Activated CD8-positive, alpha-beta memory T cell treated with anti-CD3 and anti-CD28 coated beads for 24 hours (primary cell): ENCODE results near the gene UBE2G1.
A peak's percentile ranks its signal among the peaks of the same experiment; 100 is the strongest.
"Not testable (repeated sequence)": the region's sequence is repeated elsewhere in the genome, so short reads cannot be mapped to it uniquely, and the experiment has no call there.

Experiments used
- DNase-seq: peaks from one replicate; pipeline ENCODE4 v3.0.0-alpha.2; 2020

Gene UBE2G1, protein sequence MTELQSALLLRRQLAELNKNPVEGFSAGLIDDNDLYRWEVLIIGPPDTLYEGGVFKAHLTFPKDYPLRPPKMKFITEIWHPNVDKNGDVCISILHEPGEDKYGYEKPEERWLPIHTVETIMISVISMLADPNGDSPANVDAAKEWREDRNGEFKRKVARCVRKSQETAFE

DNA sequence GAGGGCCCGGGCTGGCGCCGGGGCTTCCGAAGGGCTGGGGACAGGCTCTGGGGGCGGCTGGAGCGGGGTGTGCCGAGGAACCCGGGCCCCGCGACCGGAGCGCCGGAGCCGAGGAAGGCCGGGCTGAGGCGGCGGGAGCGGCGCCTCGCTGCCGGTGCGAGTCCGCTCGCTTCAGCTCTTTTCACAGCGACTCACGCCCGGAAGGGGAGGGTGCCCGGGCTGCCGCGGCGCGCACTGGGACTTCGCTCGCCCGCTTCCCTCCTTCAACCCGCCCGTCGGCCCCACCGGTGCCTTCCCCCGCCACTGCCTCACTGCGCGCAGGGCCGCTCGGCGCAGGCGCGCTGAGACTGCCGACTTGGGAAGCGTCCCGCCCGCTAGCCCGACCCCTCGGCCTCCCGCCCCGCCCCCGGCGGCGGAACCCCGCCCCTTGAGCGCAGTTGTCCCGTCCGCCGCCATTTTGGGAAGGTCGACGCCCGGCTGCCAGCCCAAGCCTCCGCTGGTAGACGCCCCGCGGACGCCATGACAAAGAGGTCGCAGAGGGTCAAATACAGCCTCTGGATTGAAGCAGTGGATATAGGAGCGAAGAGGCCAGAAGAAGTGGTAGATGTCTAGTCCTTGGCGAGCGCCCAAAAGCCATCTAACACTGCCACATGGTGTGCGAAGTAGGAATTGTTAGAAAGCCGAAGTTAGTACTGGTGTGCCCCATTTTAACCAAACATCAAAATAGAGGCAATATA is at the start of gene UBE2G1:
TSS of gene UBE2G1 (minus strand) at position 349 of the 737 bp plus-strand sequence. CDS start 359 bp downstream, outside the sequence.
- DNase-seq = peak; percentile 100

DNA sequence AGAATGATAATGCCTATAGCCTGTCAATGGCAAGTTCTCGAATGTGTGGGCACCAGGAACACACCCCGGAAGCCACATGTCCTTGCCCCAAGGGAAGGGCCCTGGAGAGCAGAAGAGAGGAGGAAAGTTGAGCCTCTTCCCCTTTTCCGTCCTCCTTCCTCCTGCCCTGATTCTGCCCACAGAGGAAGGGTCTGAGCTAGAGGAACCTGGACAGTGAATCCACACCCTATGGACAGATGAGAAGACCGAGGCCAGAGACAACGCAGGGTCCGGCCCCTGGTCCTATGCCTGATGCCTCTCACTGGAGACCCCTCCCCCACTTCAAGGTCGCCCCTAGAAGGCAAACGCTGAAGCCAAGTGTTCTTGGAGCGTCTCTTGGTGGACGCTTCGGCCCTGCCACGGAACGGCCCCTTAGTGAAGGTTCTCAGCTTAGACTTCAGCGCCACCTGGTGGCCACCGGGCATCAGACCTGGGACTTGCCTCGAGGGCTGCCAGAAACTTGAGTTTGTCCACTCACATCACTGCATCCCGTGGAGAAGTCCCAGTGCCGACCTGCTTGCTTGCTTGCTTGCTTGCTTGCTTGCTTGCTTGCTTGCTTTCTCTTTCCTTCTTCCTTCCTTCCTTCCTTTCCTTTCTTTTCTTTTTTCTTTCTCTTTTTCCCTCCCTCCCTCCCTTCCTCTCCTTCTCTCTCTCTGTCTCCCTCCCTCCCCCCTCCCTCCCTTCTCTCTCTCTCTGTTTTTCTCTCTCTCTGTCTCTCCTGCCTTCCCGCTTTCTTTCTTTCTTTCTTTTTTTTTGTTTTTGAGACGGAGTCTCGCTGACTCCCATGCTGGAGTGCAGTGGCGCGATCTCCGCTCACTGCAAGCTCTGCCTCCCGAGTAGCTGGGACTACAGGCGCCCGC is 46.7 kb upstream of the UBE2G1 start:
- DNase-seq = peak; percentile 98

DNA sequence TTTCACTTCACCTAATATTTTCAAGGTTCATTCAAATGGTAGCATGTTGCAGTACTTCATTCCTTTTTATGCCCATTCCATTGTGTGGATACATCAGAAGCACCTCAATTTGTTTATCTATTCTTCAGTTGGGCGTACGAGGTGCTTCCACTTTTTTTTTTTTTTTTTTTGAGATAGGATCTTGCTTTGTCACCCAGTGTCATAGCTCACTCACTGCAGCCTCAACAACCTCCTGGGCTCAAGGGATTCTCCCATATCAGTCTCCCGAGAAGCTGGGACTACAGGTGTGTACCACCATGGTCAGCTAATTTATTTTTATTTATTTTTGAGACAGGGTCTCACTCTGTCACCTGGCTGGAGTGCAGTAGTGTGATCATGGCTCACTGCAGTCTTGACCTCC is 44.7 kb upstream of the UBE2G1 start:
- DNase-seq = no peak

DNA sequence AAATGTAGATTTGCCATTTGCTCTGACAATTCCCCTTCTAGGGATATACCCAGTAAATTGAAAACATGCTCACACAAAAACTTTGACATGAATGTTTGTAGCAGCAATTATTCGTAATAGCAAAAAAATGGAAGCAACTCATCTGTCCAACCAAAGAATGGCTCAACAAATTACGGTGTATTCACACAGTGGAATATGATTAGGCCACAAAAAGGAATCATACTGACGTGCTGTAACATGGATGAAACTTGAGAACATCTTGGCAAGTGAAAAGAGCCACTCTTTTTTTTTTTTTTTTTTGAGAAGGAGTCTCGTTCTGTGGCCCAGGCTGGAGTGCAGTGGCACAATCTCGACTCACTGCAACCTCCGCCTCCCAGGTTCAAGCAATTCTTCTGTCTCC is 43.2 kb upstream of the UBE2G1 start:
- no peak for DNase-seq

DNA sequence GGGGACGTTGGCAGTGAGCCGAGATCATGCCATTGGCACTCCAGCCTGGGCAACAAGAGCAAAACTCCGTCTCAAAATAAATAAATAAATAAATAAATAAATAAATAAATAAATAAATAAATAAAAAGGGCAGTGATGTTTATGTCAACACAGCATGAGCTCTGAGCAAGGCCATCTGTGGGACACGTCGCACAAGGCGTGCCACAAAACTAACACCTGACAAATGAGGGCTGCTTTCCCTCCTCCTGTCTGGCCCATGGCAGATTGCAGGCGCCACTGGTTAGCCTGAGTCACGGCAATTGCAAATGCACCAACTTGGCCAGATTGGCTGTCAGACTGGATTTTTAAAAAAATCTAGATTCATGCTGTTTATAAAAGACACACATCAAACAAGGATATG is 41.4 kb upstream of the UBE2G1 start:
- no peak for DNase-seq

DNA sequence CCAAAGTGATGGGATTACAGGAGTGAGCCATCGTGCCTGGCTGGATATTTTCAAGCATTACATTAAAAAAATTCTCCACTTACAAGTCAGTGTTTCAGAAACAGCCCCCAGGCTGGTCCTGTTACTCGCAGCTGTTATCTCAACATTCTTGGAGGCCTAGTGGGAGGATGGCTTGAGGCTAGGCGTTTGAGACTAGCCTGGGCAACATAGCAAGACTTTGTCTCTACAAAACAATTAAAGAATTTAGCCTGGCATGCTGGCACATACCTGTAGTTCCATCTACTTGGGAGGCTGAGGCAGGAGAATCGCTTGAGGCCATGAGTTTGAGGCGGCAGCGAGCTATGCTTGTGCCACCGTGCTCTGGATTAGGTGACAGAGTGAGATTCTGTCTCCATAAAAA is 40.7 kb upstream of the UBE2G1 start:
- no peak for DNase-seq

DNA sequence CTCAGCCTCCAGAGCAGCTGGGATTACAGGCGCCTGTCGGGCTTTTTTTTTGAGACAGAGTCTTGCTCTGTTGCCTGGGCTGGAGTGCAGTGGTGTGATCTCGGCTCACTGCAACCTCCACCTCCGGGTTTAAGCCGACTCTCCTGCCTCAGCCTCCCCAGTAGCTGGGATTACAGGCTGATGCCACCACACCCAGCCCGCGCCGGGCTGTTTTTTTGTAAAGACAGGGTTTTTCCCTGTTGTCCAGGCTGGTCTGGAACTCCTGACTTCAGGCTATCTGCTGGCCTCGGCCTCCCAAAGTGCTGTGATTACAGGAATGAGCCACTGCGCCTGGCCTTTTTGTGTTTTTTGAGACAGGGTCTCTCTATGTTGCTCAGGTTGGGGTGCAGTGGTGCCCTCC is 39.9 kb upstream of the UBE2G1 start:
- DNase-seq = no peak

DNA sequence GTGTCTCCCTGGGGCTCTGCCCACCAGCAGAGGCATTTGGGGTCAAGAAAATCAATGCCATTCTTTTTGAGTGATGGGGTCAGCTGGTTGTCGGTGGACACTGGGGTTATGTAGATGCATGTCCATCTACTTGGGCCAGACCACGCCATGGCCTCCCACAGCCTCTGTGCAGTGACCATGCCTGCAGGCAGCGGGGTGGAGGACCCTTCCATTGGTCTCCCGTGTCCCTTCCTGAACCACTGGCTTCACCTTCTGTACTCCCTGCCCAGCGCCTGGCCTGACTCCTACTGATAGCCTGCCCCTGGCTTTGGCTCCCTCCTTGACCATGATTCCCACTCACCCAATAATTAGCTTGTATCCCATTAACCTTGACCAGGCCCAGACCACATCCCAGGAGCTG is 39.2 kb upstream of the UBE2G1 start:
- no peak for DNase-seq

DNA sequence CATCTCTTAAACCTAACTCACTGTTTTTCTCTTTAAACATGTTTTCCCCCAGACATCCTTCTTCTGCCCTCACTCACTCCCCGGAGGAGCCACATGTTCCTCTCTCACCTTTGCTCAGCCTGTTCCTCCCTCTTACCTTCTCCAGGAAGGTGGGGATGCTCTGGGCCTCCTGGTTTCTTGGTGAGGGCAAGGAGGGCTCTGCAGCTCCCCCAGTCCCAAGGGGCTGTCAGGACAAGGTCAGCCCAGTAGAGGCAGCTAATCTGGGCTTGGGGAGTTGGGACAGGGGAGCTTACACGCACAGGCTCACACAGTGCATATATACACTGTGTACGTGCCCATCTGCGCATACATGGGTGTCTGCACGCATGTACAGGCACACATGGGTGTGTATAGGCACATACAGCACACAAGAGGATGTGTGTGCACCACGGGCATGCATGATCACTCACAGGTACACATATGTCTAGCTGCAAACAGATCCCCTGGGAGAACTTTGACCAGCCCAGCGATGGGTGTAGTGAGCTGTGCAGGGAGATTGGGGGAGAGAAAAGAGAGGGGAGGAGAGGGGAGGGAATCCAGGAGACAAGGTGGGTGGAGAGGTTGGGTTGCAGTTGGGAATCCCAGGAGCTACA is 38.7 kb upstream of the UBE2G1 start:
- no peak for DNase-seq

DNA sequence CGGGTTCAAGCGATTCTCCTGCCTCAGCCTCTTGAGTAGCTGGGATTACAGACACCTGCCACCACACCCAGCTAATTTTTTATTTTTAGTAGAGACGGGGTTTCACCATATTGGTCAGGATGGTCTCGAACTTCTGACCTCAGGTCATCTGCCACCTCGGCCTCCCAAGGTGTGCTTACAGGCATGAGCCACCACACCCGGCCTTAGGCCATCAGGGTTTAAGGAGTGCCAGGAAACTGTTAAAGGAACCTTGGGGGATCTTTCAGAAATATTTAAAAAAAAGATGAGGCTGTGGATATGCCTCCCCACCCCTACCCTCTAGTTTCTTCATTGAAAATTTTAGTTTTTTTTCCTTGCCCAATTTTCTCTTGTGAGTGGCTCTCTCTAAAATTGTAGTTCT is 31.4 kb upstream of the UBE2G1 start:
- DNase-seq = no peak

DNA sequence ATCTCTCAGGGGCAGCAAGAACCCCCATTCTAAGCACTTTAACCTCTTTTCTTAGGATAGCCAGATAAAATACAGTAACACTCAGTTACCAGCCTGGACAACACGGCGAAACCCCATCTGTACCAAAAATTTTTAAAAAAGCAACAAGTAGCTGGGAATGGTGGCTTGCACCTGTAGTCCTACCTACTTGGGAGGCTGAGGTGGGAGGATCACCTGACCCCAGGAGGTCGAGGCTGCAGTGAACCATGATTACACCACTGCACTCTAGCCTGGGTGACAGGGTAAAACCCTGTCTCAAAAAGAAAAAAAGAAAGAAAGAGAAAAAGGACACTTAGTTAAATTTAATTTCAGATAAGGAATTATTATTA is 28.6 kb upstream of the UBE2G1 start:
- DNase-seq = no peak

DNA sequence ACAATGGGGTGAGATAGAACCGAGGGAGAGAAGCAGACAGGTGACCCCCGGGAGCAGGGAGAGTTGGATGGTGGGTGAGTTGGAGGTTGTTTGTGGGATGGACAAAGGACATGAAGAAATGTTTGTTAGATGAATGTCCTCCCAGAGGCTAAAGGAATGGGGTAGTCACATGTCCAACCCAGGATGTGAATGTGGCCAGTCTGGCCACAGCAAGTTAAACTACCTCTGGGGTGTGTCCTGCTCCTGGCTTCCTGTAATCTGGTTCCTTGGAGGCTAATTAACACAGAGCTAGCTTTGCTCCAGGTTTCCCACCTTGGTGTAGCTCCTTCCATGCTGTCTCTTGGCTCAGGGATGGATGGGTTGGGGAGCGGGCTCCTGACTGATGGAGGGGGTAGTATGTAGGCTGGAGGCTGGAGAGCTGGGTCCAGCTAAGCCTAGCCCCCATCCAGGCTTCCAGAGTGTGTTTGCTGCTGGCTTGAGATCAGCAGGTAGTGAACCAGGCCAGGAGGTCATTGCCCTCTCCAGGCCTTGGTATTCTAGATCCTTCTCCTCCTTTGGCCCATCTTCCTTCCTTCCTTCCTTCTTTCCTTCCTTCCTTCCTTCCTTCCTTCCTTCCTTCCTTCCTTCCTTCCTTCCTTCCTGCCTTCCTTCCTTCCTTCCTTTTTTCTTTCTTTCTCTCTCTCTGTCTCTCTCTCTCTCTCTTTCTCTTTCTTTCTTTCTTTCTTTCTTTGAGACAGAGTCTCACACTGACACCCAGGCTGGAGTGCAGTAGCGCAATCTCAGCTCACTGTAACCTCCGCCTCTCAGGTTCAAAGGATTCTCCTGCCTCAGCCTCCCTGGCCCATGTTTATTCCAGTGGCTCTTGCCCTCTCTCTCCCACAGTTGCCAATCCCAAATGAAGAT is 28.0 kb upstream of the UBE2G1 start:
- DNase-seq = no peak

DNA sequence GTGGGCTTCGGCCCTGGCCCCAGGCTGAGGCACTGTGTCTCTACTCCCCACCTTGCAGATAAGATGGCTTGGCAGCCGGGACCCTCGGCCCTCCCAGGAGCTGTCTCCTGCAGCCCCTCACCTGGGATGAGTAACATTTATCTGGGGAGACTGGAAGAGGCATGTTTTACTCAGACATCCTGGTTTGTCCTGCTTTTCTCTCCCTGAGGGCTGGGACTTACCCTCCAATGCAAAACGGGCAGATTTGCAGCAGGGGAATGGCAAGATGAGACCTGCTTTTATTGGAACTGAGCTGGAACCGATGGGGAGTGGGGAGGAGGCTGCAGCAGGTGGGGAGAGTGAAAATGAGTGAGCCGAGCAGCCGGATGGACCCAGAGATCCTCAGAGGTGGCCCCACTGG is 27.3 kb upstream of the UBE2G1 start:
- DNase-seq = no peak

DNA sequence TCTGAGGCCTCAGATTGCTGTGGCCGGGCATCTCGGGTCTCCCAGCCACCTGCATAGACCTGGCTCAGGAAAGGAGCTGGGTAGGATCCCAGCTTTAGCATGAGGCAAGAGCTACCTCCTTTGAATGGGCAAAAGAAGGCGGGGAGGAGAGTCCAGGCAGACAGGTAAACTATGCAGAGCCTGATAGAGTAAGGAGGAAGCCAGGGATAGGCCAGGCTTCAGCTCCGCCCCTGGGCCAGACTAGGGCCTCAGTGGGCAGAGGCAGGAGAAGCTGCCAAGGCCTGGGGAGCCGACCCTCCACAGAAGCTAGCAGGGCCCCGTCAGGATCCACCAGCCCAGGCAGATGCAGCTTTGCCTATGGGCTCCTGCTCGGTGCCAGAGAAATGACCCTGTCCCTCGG is 22.6 kb upstream of the UBE2G1 start:
- DNase-seq = no peak

DNA sequence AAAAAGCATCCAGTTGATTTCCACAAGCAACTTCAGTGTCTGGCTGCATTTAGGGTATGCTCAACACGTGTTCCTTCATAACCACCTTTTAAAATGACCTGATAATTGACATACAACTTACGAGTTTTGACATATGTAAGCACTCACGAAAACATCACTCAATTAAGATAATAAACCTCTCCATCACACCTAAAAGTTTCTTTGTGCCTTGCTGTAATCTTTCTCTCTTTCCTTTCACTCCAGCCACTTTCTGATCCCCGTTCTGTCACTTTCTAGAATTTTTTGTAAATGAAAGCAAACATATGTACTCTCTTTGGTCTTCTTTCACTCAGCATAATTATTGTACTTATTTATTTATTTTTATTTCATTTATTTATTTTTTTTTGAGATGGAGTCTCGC is 20.7 kb upstream of the UBE2G1 start:
- no peak for DNase-seq

DNA sequence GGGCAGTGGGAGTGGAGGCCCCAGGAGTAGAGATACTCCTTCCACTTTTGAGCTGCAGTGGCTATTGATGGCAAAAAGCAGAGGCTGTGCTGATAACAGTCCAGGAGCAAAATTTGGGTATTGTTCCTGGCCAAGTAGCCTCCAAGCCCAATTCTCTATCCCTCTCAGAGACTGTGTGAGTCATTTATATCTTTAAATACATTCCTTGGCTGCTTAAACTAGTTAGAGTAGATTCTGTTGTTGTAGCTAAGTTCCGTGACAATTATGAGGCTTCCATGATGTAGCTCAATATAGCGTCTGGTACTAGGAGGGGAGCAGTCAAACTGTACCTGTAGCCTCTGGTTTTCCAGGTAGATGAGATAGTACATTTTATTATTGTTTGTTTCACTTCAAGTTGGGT is 19.9 kb upstream of the UBE2G1 start:
- no peak for DNase-seq

DNA sequence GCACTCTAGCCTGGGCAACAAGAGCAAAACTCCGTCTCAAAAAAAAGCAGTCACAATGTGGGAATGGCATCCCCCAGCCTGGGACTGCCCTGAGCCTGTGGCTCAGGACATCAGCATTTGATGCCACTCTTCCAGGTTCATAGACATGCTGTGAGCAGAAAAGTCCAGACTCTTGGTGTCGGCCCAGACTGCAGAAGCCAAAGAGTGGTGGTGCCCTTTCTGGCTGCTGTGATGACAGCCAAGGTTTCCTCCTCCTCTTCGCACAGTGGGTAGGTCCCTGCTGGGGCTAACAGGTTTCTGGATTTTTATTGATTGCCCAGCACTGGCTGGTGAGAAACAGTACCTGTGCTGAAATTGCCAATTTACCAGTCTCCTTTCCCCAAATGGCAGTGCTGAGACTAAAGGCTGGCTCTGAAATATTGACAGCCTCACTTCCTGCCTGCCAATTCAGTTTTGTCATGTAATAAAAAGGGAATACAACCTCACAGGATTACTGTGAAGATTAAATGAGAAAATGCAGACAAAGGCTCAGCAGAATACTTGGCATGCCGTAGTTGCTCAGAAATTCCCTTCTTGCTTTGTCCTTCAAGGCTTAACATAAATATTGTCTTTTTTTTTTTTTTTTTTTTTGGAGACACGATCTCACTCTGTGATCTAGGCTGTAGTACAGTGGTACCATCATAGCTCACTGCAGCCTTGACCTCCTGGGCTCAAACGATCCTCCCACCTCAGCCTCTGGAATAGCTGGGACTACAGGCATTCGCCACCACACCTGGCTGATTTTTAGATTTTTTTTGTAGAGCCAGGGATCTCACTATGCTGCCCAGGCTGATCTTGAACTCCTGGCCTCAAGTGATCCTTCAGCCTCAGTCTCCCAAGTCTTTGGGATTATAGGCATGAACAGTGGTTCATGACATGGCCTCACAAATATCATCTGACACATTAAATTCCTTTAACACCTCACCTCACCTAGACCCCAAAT is 15.5 kb upstream of the UBE2G1 start:
- no peak for DNase-seq

DNA sequence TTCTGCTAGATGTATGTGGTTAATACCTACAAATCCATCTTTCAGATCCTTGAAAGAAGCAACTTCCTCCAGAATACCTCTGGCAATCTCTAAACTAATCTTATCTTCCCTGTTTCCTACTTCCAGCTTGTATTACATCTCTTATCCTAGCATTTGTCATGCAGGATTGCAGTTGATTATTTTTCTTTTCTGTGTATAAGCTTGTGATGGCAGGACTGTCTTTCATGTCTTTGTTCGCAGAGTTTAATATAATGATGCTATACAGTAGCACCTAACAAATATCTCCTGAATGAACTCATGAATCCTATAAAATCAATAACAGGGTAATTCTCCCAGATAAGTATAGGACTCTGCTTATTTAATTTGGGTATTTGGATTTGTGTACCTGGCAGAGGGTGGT is 12.2 kb upstream of the UBE2G1 start:
- no peak for DNase-seq

DNA sequence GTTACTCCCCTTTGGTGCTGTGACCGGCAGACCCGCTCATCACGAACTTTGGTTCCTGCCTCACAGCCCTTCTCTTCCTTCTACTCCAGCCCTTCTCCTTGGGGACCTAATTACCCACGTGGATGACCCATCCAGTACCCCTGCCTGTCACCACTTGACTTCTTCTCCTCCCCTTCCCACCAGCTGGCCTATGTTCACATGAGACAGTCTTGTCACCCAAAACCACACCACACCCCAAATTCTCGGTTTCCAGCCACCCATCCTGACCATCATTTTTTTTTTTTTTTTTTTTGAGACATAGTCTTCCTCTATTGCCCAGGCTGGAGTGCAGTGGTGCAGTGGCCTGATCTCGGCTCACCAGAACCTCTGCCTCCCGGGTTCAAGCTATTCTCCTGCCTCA is 10.8 kb upstream of the UBE2G1 start:
- not testable (repeated sequence) for DNase-seq

DNA sequence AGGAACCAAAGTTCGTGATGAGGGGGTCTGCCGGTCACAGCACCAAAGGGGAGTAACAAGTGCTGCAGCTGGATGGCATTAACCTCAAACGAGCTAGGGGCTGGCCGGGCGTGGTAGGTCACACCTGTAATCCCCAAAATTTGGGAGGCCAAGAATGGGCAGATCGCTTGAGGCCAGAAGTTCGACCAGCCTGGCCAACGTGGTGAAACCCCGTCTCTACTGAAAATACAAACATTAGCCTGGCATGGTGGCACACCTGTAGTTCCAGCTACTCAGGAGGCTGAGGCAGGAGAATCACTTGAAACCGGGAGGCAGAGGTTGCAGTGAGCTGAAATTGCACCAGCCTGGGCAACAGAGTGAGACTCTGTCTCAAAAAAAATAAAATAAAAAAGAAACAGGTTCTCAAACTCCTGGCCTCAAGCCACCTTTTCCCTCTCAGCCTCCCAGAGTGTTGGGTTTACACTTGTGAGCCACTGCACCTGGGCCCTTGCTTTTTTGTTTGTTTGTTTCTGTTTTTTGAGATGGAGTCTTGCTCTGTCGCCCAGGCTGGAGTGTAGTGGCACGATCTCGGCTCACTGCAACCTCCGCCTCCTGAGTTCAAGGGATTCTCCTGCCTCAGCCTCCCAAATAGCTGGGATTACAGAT is 9.4 kb upstream of the UBE2G1 start:
- not testable (repeated sequence) for DNase-seq
